HepG2 (cell line): ENCODE measurements around the gene RHBDL3. TPM values are rescaled to one million over a fixed set of nuclear protein-coding genes. Genes with fewer than 3 reads are reported as not detected.

Experiments used
- ATAC-seq: fragments of 200-7000 bp; cut with Tn5 transposase; 3 replicates; pipeline ENCODE4 v1.9.1; 2020; ENCODE audit warnings: mild to moderate bottlenecking, moderate library complexity
- BruUV-seq: library from RNA; stranded (reverse); fragments of 400-500 nt; replicated peaks from 2 replicates; lab custom pipeline; 2021; lab: Mats Ljungman, UMichigan
- CTCF ChIA-PET: fragments of 300-600 bp; formaldehyde crosslinking; extraction: SDS; loops from one replicate; lab custom pipeline; 2021; ENCODE audit warnings: low total read pairs, inconsistent platforms, low intra/inter-chr PET ratio; lab: Yijun Ruan, JAX
- POLR2A ChIA-PET: fragments of 350-600 bp; sonication (Branson Sonifier 250); formaldehyde crosslinking; loops from one replicate; lab custom pipeline; 2020; ENCODE audit warnings: antibody characterized with exemption, inconsistent platforms; lab: Yijun Ruan, JAX
- DNase-seq: peaks from one replicate; pipeline ENCODE4 v3.0.0-alpha.2; 2015; ENCODE audit warnings: low spot score
- FAIRE-seq: peaks from 3 replicates; lab custom pipeline; 2011; peaks lifted over from hg19 to GRCh38; lab: Jason Lieb, UNC
- H2AFZ ChIP-seq: one replicate; pipeline ENCODE4 v1.6.1; 2011; ENCODE audit warnings: low read length, inconsistent platforms
- H3K27ac ChIP-seq: fragments of 300-600 bp; 3 replicates; pipeline ENCODE4 v1.8.0; 2011; ENCODE audit warnings: mixed run types, mild to moderate bottlenecking, mixed read lengths, low read length, inconsistent platforms; ENCODE audit not compliant: insufficient read depth; ENCODE audit errors: extremely low read length
- H3K27me3 ChIP-seq, 2 experiments: fragments of 200-600 bp in 1 of 2; 2 replicates in 1 of 2; 3 replicates in 1 of 2; pipeline versions ENCODE4 v1.6.0 to v1.8.0; 2011; ENCODE audit warnings: low read length in 2 of 2, mild to moderate bottlenecking in 2 of 2, moderate library complexity in 2 of 2, inconsistent platforms in 1 of 2; ENCODE audit not compliant: insufficient read depth in 2 of 2, control insufficient read depth in 1 of 2
- H3K36me3 ChIP-seq, 2 experiments: fragments of 200-600 bp in 1 of 2; replicated peaks in 1 of 2; 2 replicates in 1 of 2; 3 replicates in 1 of 2; pipeline versions ENCODE4 v1.5.1 to v1.8.0; 2011; ENCODE audit warnings: low read length in 2 of 2, inconsistent platforms in 1 of 2; ENCODE audit not compliant: insufficient read depth in 2 of 2, control insufficient read depth in 1 of 2
- H3K4me1 ChIP-seq: 2 replicates; pipeline ENCODE4 v1.5.1; 2012; ENCODE audit warnings: low read length, inconsistent platforms; ENCODE audit not compliant: insufficient read depth
- H3K4me2 ChIP-seq: 2 replicates; pipeline ENCODE4 v1.6.0; 2011; ENCODE audit warnings: low read depth, low read length, inconsistent platforms
- H3K4me3 ChIP-seq, 3 experiments: fragments of 200-600 bp in 1 of 3; sonication (generic), shearing (Covaris generic) in 1 of 3; replicated peaks in 1 of 3; 2 replicates each; pipeline ENCODE4 v1.5.1; 2011 to 2016; ENCODE audit warnings: low read length in 3 of 3, inconsistent platforms in 2 of 3, low read depth in 2 of 3, mild to moderate bottlenecking in 2 of 3, control low read depth in 1 of 3, mixed read lengths in 1 of 3; ENCODE audit not compliant: insufficient read depth in 1 of 3
- H3K79me2 ChIP-seq: one replicate; pipeline ENCODE4 v1.6.1; 2011; ENCODE audit warnings: low read length, inconsistent platforms; ENCODE audit not compliant: insufficient read depth
- H3K9ac ChIP-seq: 2 replicates; pipeline ENCODE4 v1.6.0; 2011; ENCODE audit warnings: mild to moderate bottlenecking, low read depth, low read length, inconsistent platforms; ENCODE audit not compliant: insufficient read depth
- H3K9me3 ChIP-seq: 2 replicates; pipeline ENCODE4 v1.5.1; 2012; ENCODE audit warnings: mild to moderate bottlenecking, low read length
- H4K20me1 ChIP-seq: 2 replicates; pipeline ENCODE4 v1.6.0; 2011; ENCODE audit warnings: inconsistent platforms, mild to moderate bottlenecking, low read length, moderate library complexity; ENCODE audit not compliant: insufficient read depth
- BORCS8-MEF2B ChIP-seq: sonication (generic); formaldehyde crosslinking; IDR thresholded peaks from 2 replicates; pipeline ENCODE4 v1.8.0; 2022; ENCODE audit warnings: mild to moderate bottlenecking, missing genetic modification reagents
- HDAC6 ChIP-seq: fragments of 200-600 bp; sonication (generic); IDR thresholded peaks from 2 replicates; pipeline ENCODE4 v1.7.0; 2017; ENCODE audit warnings: mild to moderate bottlenecking, antibody characterized with exemption, low read length, low read depth
- HMGA1 ChIP-seq: sonication (generic); formaldehyde crosslinking; conservative IDR thresholded peaks from 2 replicates; pipeline ENCODE4 v1.4.0; 2020; ENCODE audit warnings: missing genetic modification reagents
- JARID2 ChIP-seq: sonication (generic); formaldehyde crosslinking; IDR thresholded peaks from 2 replicates; pipeline ENCODE4 v1.8.1; 2023; ENCODE audit warnings: missing genetic modification reagents, inconsistent platforms; ENCODE audit not compliant: insufficient replicate concordance
- NPAS2 ChIP-seq: sonication (generic); formaldehyde crosslinking; IDR thresholded peaks from 2 replicates; pipeline ENCODE4 v1.8.0; 2022; ENCODE audit warnings: mild to moderate bottlenecking, missing genetic modification reagents, borderline replicate concordance
- NR2F6 ChIP-seq, 2 experiments: IDR thresholded peaks; 2 replicates each; pipeline ENCODE4 v1.6.1; 2016; ENCODE audit warnings: antibody characterized with exemption in 1 of 2, mild to moderate bottlenecking in 1 of 2
- POLR2AphosphoS2 ChIP-seq: IDR thresholded peaks from 2 replicates; pipeline ENCODE4 v1.6.1; 2011; ENCODE audit warnings: low read depth, low read length, improper control_type of control experiment
- SIN3B ChIP-seq: fragments of 150-350 bp; IDR thresholded peaks from 2 replicates; pipeline ENCODE4 v1.6.1; 2014; ENCODE audit warnings: low read length
- ZNF280B ChIP-seq: sonication (generic); formaldehyde crosslinking; IDR thresholded peaks from 2 replicates; pipeline ENCODE4 v1.5.0; 2020; ENCODE audit warnings: missing genetic modification reagents, mild to moderate bottlenecking, borderline replicate concordance
- ZNF615 ChIP-seq: sonication (generic); formaldehyde crosslinking; IDR thresholded peaks from 2 replicates; pipeline ENCODE4 v1.5.0; 2020; ENCODE audit warnings: mild to moderate bottlenecking, missing genetic modification reagents, borderline replicate concordance
- ZNF768 ChIP-seq: sonication (generic); formaldehyde crosslinking; IDR thresholded peaks from 2 replicates; pipeline ENCODE4 v1.4.0; 2020; ENCODE audit warnings: missing genetic modification reagents
- ZSCAN12 ChIP-seq: sonication (generic); formaldehyde crosslinking; IDR thresholded peaks from 2 replicates; pipeline ENCODE4 v1.9.0; 2021; ENCODE audit warnings: mild to moderate bottlenecking, missing genetic modification reagents
- WGBS: methylation state at CpG from one replicate; pipeline ENCODE4 v1.1.6; 2017; ENCODE audit warnings: low lambda C conversion rate; 5-methylcytosine and 5-hydroxymethylcytosine counted together
- in situ Hi-C: cut with HindIII; loops from 2 replicates; pipeline ENCODE4 v1.10.0; 2017; ENCODE audit warnings: low pct_unique_long_range_greater_than_20kb; ENCODE audit not compliant: extremely low pct_ligation_motif_present
- intact Hi-C: fragments of 100-400 bp; cut with micrococcal nuclease; formaldehyde crosslinking; loops from one replicate; pipeline ENCODE4 v1.10.0; 2022; ENCODE audit not compliant: unreplicated experiment
- polyA plus RNA-seq, 8 experiments: library from polyadenylated mRNA; depleted of rRNA in 3 of 8; stranded (reverse) in 7 of 8; unstranded in 1 of 8; fragments of >200 nt; fragmentation: Illumina TruSeq in 4 of 8; extraction: Trizol in 4 of 8; gene quantifications; 2 replicates each; pipeline versions ENCODE4 v1.2.1 to v1.2.3, GENCODE V29; 2011 to 2016; ENCODE audit warnings: low read depth in 4 of 8, missing spikeins in 1 of 8, mixed read lengths in 1 of 8; ENCODE audit not compliant: insufficient read depth in 1 of 8
- total RNA-seq, 5 experiments: library from RNA; depleted of rRNA; stranded (reverse); fragments of >200 nt; fragmentation: Illumina TruSeq; extraction: Trizol; gene quantifications; 2 replicates each; pipeline ENCODE4 v1.2.3, GENCODE V29; 2016; ENCODE audit warnings: low read depth in 1 of 5
- TF ChIP-seq, protein P1 (sequence below): IDR thresholded peaks from 2 replicates; pipeline ENCODE4 v1.6.1; 2018; ENCODE audit warnings: missing genetic modification reagents
- TF ChIP-seq, protein P2 (sequence below): sonication (generic); formaldehyde crosslinking; IDR thresholded peaks from 2 replicates; pipeline ENCODE4 v1.4.0; 2020; ENCODE audit warnings: missing genetic modification reagents

RHBDL3 gene
- total and polyA plus RNA-seq, 2 of the 13 experiments (the other 11 are each of a cell fraction or from before 2014, with no cell fraction given), result 0.09 TPM; not detected in 1

DNA sequence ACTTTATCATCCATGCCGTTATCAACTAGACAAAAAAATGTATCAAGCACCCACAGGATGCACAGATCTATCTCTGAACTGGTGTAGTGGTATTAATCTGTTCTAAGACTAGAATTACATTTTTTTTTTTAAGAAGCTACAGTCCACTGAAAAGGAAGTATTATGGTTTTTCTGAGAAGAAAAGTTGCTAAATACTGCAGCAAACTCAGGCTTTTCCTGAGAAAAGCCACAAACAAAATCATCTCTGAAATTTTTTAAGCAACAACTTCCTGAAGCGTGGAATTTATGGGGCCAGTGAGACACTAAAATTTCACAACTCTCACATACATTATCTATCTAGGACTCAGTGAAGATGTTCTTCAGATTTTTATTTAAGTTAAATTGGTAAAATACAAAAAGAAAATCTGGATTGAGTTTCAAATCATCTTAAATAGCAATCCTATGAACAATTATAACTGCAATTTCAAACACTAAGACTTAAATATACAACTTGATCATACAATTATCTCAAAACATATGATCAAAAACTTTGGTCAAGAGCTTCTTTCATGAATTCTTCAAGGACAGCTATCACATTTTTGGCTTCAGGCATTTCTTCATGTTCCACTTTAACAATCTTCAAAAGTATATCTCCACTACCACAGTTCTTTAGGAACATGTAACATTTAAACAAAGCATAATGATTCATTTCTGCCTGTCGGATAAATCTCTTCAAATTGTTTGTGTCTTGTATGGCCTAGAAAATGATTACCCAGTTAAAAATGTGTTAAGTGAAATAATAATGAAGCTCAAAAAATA, 65.8 kb downstream of the RHBDL3 start:
- Histone ChIP-seq H3K4me3 (no peak overlapping the region), H3K27me3 (no peaks in the 10 kb centered on the region), H3K4me1 (peaks cover 15% of the 10 kb centered on the region), H3K9ac (no peak overlapping the region), H3K4me2 (no peak overlapping the region), H3K79me2 (no peaks in the 10 kb centered on the region), H2AFZ (no peak overlapping the region), H4K20me1 (no peaks in the 10 kb centered on the region), H3K27ac (no peak overlapping the region), H3K36me3 (peaks cover 3 to 17% of the 10 kb centered on the region in 2 experiments; a peak in 3 of 5 replicates), H3K9me3 (no peaks in the 10 kb centered on the region)
- ATAC-seq (no peak), FAIRE-seq (no peak), DNase-seq (no peak)
- CTCF ChIA-PET, result no interaction called here
- in situ Hi-C loops, result no loop called here
- POLR2A ChIA-PET, result interaction anchor here (1.2 to 1.5 kb wide), 2 partner anchors 10 to 109 kb away, joined by 3 to 5 read pairs; partner anchors contain the start of gene C17orf75
- intact Hi-C loops, result no loop called here
- no TSS peak for BruUV-seq
- TF ChIP-seq BORCS8-MEF2B (CRISPR knock-in tag) (no peak), POLR2AphosphoS2 (no peak), ZNF768 (CRISPR knock-in tag) (no peak), HDAC6 (no peak), JARID2 (CRISPR knock-in tag) (no peak), ZNF280B (no peak), NPAS2 (CRISPR knock-in tag) (no peak), ZNF615 (no peak), NR2F6 (IDR thresholded peaks at IDR 0.05) (no peak), NR2F6 (CRISPR knock-in tag; IDR thresholded peaks at IDR 0.05) (no peak), SIN3B (no peak), ZSCAN12 (CRISPR knock-in tag) (no peak), HMGA1 (CRISPR knock-in tag) (no peak)
- TF ChIP-seq, protein P1, sequence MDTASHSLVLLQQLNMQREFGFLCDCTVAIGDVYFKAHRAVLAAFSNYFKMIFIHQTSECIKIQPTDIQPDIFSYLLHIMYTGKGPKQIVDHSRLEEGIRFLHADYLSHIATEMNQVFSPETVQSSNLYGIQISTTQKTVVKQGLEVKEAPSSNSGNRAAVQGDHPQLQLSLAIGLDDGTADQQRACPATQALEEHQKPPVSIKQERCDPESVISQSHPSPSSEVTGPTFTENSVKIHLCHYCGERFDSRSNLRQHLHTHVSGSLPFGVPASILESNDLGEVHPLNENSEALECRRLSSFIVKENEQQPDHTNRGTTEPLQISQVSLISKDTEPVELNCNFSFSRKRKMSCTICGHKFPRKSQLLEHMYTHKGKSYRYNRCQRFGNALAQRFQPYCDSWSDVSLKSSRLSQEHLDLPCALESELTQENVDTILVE (CRISPR knock-in tag), result no peak
- TF ChIP-seq, protein P2, sequence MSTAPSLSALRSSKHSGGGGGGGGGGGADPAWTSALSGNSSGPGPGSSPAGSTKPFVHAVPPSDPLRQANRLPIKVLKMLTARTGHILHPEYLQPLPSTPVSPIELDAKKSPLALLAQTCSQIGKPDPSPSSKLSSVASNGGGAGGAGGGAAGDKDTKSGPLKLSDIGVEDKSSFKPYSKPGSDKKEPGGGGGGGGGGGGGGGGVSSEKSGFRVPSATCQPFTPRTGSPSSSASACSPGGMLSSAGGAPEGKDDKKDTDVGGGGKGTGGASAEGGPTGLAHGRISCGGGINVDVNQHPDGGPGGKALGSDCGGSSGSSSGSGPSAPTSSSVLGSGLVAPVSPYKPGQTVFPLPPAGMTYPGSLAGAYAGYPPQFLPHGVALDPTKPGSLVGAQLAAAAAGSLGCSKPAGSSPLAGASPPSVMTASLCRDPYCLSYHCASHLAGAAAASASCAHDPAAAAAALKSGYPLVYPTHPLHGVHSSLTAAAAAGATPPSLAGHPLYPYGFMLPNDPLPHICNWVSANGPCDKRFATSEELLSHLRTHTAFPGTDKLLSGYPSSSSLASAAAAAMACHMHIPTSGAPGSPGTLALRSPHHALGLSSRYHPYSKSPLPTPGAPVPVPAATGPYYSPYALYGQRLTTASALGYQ (CRISPR knock-in tag), result no peak
- WGBS, result 93% methylated on average over 3 of the region's 3 CpGs
